ENCODE measurements around the gene ADNP2.

The ADNP2 gene

GRCh38 chr18:80109676-80110078 is 615 bp downstream of the ADNP2 start:
- Histone ChIP-seq H3K27ac (ENCODE audit: poor library complexity, severe bottlenecking) (peak overlapping the region; percentile 78), H3K4me1 (ENCODE audit: insufficient read depth, poor library complexity, severe bottlenecking) (peaks cover 8% of the 10 kb centered on the region), H3K27me3 (ENCODE audit: insufficient read depth, poor library complexity, severe bottlenecking) (no peaks in the 10 kb centered on the region), H3K36me3 (ENCODE audit: low read depth) (peaks cover 19% of the 10 kb centered on the region), H3K9me3 (ENCODE audit: severe bottlenecking) (no peaks in the 10 kb centered on the region), H3K4me3 (ENCODE audit: severe bottlenecking) (peak overlapping the region; percentile 96)
- peak; percentile 37; the same call in 2 of the 3 replicates for ATAC-seq (ENCODE audit: low read depth)
- TF ChIP-seq CTCF (IDR thresholded peaks at IDR 0.05; ENCODE audit: poor library complexity, severe bottlenecking), result no peak
- no peak for DNase-seq (ENCODE audit: low spot score)

- ATAC-seq (ENCODE audit: low read depth) (no peak), DNase-seq (ENCODE audit: low spot score) (no peak)
These were observed 3.7 kb downstream of the ADNP2 start for GRCh38 chr18:80112624-80113248.

GRCh38 chr18:80115035-80115434 is 6.0 kb downstream of the ADNP2 start:
- peaks cover 8% of the 10 kb centered on the region for H3K4me1 ChIP-seq (ENCODE audit: insufficient read depth, poor library complexity, severe bottlenecking)
- H3K27ac ChIP-seq (ENCODE audit: poor library complexity, severe bottlenecking), result no peak overlapping the region
- H3K36me3 ChIP-seq (ENCODE audit: low read depth), result peaks cover 53% of the 10 kb centered on the region
- no peaks in the 10 kb centered on the region for H3K27me3 ChIP-seq (ENCODE audit: insufficient read depth, poor library complexity, severe bottlenecking)
- no peak for TF ChIP-seq CTCF (IDR thresholded peaks at IDR 0.05; ENCODE audit: poor library complexity, severe bottlenecking)
- H3K9me3 ChIP-seq (ENCODE audit: severe bottlenecking), result no peaks in the 10 kb centered on the region
- no peak overlapping the region for H3K4me3 ChIP-seq (ENCODE audit: severe bottlenecking)
- ATAC-seq (ENCODE audit: low read depth), result no peak
- DNase-seq (ENCODE audit: low spot score), result no peak

More at GRCh38 chr18:80112624-80113248, 3.7 kb downstream of the ADNP2 start:
- no peaks in the 10 kb centered on the region for H3K9me3 ChIP-seq (ENCODE audit: severe bottlenecking)
- H3K4me3 ChIP-seq (ENCODE audit: severe bottlenecking), result no peak overlapping the region
- peaks cover 31% of the 10 kb centered on the region for H3K36me3 ChIP-seq (ENCODE audit: low read depth)
- H3K27ac ChIP-seq (ENCODE audit: poor library complexity, severe bottlenecking), result no peak overlapping the region
- H3K4me1 ChIP-seq (ENCODE audit: insufficient read depth, poor library complexity, severe bottlenecking), result peaks cover 8% of the 10 kb centered on the region
- H3K27me3 ChIP-seq (ENCODE audit: insufficient read depth, poor library complexity, severe bottlenecking), result no peaks in the 10 kb centered on the region
- no peak for TF ChIP-seq CTCF (IDR thresholded peaks at IDR 0.05; ENCODE audit: poor library complexity, severe bottlenecking)

- Histone ChIP-seq H3K4me1 (ENCODE audit: insufficient read depth, poor library complexity, severe bottlenecking) (peaks cover 3% of the 10 kb centered on the region), H3K9me3 (ENCODE audit: severe bottlenecking) (no peaks in the 10 kb centered on the region), H3K27ac (ENCODE audit: poor library complexity, severe bottlenecking) (no peak overlapping the region), H3K27me3 (ENCODE audit: insufficient read depth, poor library complexity, severe bottlenecking) (no peaks in the 10 kb centered on the region), H3K36me3 (ENCODE audit: low read depth) (peaks cover 42% of the 10 kb centered on the region), H3K4me3 (ENCODE audit: severe bottlenecking) (no peak overlapping the region)
- ATAC-seq (ENCODE audit: low read depth), result no peak
- DNase-seq (ENCODE audit: low spot score), result no peak
- no peak for TF ChIP-seq CTCF (IDR thresholded peaks at IDR 0.05; ENCODE audit: poor library complexity, severe bottlenecking)
These were observed 10.0 kb downstream of the ADNP2 start for GRCh38 chr18:80119111-80119510.

- H3K9me3 ChIP-seq (ENCODE audit: severe bottlenecking), result no peaks in the 10 kb centered on the region
These were observed 11.9 kb downstream of the ADNP2 start for GRCh38 chr18:80120932-80121331.

More at GRCh38 chr18:80120932-80121331, 11.9 kb downstream of the ADNP2 start:
- no peaks in the 10 kb centered on the region for H3K27me3 ChIP-seq (ENCODE audit: insufficient read depth, poor library complexity, severe bottlenecking)
- peaks cover 47% of the 10 kb centered on the region for H3K36me3 ChIP-seq (ENCODE audit: low read depth)
- no peak overlapping the region for H3K4me3 ChIP-seq (ENCODE audit: severe bottlenecking)
- ATAC-seq (ENCODE audit: low read depth), result no peak
- no peak overlapping the region for H3K27ac ChIP-seq (ENCODE audit: poor library complexity, severe bottlenecking)
- no peak for TF ChIP-seq CTCF (IDR thresholded peaks at IDR 0.05; ENCODE audit: poor library complexity, severe bottlenecking)
- no peak for DNase-seq (ENCODE audit: low spot score)
- peaks cover 7% of the 10 kb centered on the region for H3K4me1 ChIP-seq (ENCODE audit: insufficient read depth, poor library complexity, severe bottlenecking)
